Measurements from ENCODE around the gene ANKH.

ANKH gene

DNA sequence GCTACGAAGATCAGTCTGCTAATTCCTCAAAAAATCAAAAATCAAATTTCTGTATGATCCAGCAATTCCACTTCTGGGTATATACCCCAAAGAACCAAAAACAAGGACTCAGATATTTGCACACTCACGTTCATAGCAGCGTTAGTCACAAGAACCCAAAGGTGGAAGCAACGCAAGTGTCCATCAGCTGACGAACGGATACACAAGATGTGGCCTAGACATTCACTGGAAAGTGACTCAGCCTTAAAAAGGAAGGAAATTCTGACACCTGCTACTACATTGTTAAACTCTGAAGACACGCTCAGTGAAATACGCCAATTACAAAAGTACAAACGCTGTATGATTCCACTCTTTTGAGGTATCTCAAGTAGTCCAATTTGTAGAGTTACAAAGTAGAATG is 113.7 kb downstream of the ANKH start:
- DNase-seq, result no peak

DNA sequence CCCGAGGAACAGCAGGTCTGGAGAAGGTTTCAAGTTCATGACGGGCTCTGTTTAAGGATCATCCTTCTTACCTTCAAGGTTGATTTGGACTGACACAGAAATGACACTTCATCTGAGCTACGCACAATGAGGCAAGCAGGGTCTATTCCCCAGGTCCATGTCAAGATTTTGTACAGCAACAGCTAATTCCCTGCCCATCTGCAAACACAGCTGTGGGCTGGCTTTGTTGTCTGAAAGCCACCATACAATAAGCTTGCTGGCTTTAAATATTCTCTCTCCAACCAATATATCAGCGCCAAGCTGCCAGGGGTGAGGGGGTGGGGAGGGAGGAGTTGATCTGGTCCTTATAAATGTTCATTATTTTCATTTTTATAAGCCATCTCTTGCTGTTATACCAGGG is 115.1 kb downstream of the ANKH start:
- DNase-seq, result no peak

DNA sequence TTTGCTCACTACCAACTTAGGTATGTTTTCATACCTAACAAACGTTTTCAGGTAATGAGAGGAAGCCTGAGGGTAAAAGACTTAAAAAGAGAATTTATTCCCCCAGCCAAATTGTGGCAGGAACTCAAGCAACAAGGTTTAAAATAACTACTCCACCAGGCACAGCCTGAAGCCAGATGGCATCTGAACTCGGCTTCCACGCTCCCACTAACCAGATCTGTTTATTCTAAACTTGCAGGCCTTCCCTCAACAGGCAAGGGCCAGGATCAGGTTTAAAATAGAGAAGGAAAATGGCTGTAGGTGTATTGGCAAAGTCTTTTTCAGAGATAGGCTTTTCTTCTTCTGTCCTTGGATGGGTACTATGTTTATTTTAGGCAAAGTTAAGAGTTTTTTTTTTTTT is 117.6 kb downstream of the ANKH start:
- DNase-seq, result no peak

- DNase-seq, result no peak
Measured at GRCh38 chr5:14753292-14753691, 118.3 kb downstream of the ANKH start.

DNA sequence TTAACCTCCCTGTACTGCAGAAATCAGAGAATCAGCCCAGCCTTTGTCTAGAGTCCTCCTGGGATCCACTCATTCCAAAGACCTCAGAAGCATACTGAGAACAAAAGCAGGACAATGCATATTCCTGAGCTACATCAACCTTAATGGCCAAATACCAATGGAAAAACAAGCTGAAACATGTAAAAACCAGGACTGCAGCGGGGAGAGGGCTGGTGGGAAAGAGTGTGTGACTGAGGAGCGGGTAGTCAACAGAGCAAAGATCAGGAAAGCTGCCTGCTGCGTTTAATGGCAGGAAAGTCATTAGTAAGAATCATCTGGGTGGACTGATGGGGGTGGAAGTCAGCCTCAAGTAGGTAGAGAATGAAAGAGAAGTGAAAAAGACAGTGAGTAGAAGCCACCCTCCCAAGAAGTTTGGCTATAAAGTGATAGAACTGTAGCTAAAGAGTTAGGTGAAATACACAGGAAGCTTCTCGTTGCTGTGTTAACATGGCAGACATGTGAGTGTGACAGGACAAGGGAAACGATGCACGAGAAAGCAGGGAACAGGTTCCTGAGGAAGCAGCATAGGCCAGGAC is 119.0 kb downstream of the ANKH start:
- no peak for DNase-seq

DNA sequence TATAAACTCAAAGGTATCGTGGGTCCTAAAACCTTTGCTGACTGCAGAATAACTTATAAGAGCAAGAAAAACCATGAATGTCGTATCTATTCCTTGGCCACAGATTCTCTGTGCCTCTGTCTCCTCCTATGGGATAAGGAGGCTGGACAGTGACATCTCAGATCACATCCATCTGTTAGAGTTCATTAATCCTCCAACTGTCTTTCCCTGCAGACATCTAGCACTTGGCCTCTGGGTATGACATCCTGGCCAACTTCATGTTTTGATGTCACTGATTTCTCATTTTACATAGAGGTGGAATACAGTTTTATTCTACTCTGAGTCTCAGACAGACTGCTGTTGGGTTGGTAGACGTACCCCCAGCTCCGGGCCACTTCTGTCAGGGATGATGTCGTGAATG is 120.9 kb downstream of the ANKH start:
- no peak for DNase-seq

- no peak for DNase-seq
Measured at GRCh38 chr5:14749579-14750101, 121.9 kb downstream of the ANKH start.

- no peak for DNase-seq
Measured at GRCh38 chr5:14748180-14748900, 123.2 kb downstream of the ANKH start.

DNA sequence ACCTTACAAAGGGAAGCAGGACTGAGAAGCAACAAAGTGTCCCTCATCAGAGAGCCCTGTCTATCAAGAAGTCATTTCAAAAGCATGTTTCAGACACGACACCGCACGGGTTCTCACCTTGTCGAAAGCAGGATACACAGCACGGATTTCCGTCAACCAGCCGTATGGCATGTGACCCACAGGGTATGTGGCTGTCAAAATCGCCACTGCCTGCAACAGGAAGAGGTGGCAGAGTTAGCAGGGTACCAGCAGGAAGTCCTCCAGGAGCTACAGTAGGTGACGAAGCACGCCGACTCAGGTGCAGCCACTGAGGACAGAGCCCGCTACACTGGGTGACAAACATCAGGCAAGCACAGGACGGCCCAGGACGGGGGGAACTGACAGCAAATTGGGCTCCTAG is 125.8 kb downstream of the ANKH start:
- DNase-seq, result no peak

GRCh38 chr5:14745188-14745563 is 126.4 kb downstream of the ANKH start:
- no peak for DNase-seq

DNA sequence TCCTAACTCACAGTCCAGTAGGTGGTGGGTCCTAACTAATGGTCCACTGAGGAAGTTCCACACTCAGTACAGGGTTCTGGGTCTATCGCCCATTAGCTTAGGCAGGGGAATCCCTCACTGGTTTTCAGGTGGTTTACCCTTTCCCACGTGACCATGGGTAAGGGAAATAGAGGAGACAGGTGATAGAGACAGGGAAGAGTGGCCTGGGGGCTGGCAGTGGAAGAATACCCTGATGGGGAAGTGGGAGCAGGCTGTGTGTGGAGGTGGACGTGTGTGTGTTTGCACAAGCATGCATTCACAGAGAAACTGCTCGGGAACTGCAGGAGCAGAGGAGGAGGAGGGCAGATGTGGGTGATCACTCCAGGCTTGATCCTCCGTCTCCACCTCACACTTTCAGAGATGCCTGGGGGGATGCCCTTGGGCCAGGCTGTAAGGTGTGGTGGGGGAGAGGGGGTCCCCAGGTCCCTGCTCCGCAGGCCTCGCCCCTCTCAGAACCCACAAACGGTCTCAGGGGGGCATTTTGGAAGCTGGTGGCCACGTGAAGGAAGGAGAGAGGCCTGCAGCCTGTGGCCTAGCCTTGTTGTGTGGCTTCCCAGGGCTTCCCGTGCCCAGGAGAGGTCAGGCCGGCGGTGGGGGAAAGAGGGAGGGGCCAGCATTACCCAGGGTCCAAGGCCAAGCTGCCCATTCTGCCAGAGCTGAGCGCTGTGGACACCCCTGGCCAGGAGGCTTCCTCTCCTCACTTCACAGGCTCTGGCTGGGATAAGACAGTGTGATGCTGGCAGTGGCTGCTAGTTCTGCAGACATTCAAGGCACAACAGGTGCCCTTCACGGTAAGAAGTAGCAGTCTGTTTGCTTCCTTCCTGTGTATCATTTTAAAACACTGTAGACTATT is 127.0 kb downstream of the ANKH start:
- DNase-seq, result no peak

DNA sequence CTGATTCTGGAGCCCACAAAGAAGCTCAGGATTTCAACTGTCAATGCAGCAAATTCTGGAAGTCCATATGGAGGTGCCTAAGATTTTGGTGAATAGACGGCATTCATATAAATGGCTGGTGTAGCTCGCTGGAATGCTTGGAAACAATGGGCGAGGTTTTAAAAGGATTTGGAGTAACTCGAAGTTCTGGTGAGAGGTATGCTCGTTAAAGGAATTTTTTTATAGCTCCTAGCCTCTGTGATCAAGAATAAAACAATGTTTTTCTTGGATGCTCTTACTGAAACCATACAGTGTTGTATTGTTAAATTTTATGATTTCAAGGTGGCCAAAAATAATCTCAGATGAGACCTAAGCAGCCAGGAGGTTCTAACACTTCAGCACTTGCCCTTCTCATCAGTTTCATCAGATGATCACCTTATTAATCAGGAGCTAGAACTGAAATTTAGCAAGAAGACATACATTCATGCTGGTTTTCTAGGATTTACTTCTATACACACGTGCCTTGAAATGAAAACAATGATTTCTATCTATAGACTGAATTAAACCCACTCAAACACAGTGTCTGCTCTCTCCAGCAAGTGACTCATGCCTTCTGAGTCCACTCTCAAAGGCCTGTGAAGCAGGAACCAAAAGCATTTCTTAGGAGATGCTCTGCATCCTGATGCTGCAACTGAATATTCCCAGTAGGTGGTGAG is 127.8 kb downstream of the ANKH start:
- peak; percentile 32 for DNase-seq

DNA sequence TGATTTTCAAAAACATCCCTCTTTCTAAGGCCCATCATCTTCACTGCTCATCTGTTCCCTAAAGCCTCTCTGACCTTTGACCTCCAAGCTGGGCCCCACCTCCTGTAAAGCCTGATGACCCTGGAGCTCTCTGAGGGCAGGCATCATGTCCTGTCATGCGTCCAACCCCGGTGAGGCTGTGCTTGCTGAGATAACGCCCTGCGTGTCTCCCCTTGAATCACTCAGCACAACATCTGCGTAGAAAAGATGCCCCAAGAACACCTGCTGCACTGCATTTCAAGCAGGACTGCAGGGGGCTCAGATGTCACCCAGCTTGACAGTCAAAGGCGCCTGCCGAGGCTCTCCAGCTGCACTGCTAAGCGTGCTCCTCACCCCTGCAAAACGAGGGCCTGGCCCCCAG is 129.1 kb downstream of the ANKH start:
- no peak for DNase-seq

DNA sequence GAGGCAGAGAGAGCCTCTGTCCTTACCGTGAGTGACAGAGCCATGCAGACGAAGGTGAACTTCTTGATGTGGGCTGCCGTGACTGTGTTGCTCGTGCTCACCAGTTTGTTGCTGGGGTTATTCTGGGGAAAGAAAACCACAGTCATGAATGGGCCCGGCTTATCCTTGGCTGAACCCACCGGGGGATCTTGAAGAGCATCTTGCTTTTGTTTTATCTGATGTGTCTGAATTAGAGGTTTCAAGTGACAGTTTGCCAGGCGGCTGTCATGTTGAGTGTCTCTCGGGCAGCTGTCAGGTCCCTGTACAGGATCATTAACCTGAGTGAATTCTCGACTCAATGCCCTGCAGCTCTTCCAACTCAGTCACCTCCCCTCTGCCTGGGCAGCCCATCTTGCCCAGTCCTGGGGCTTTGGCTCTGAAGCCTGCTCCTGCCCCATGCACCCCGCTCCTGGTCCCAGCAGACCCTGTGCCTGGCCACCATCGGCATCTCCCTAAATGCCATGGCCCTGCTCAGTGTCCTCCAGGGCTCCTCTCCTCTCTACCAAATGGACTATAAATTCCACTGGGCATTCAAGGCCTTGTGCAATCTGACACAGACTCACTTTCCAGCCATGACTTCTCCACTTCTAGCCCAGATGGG is 129.7 kb downstream of the ANKH start:
- no peak for DNase-seq

- no peak for DNase-seq
Measured at GRCh38 chr5:14741131-14741530, 130.4 kb downstream of the ANKH start.

GRCh38 chr5:14739981-14740380 is 131.6 kb downstream of the ANKH start:
- no peak for DNase-seq

GRCh38 chr5:14739538-14739937 is 132.0 kb downstream of the ANKH start:
- DNase-seq, result peak; percentile 12

GRCh38 chr5:14738050-14738449 is 133.5 kb downstream of the ANKH start:
- DNase-seq, result no peak

DNA sequence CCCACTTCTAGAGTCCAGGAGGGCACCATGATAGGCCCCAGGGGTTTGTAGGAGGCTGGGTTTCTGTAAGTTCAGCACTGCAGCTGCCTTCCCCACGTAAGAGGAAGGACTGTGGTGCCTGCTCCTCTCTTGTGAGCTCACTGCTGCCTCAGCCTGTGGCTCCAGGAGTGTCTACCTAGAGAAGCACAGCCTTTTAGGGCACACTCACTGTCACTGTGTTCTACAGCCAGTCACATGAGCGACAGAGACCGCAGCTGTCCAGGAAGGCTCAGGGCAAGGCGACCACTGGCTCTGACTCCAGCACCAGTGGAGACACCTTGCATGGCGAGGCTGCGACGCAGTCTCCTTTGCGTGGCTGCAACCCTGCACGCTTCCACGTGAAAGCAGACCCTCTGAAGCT is 134.3 kb downstream of the ANKH start:
- no peak for DNase-seq

DNA sequence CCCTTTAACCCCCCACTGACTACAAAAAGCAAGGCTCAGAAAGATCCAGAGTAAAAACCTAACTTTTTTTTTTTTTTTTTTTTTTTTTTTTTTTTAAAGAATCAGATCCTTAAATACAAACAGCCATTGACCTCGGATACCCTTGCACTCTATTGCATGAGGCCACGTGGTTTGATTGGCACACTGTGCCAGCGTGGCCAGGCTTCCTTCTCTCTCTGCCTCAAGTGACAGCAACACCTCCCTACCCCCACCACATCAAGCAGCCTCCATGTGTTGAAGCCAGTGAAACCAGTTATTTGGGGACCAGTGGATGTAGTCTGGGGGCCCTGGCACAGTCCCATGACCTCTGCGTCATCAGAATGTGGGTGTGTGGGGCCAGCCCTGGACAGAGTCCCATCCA is 135.6 kb downstream of the ANKH start:
- no peak for DNase-seq

DNA sequence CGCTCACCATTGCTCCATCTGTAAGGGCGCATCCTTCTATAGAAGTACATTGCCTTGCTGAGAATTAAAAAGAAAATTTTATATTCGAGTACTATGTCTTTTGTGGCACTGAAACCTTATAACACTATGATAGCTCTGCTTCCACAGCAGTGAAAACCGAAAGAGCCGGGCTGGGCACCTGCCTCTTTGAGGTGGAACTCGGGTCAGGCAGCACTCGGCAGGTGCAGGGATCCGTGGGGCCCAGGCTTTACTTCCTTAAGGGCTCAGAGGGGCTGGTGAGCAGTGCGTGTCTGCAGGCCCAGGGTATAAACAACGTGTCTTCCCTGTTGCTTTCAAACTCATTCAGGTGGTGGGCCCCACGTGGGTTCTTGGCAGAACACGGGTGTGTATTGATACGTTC is 137.2 kb downstream of the ANKH start:
- no peak for DNase-seq

GRCh38 chr5:14733661-14734060 is 137.9 kb downstream of the ANKH start:
- no peak for DNase-seq
